Spleen (tissue), 11 donors: ENCODE measurements around the gene AGAP2. TPM values are rescaled to one million over a fixed set of nuclear protein-coding genes. Genes with fewer than 3 reads are reported as not detected.
A peak's percentile ranks its signal among the peaks of the same experiment; 100 is the strongest.

Experiments
- DNase-seq: peaks from one replicate; pipeline ENCODE4 v3.0.0-alpha.2; 2020
- H3K27ac ChIP-seq, 8 donors: fragments of 200-600 bp; sonication (generic) in 7 of 8; 1 replicate in 4 of 8; 2 replicates in 4 of 8; pipeline versions ENCODE4 v1.5.0 to v1.8.0; 2016 to 2021; ENCODE audit warnings: inconsistent platforms in 4 of 8, mild to moderate bottlenecking in 4 of 8, moderate library complexity in 1 of 8
- H3K27me3 ChIP-seq, 7 donors: fragments of 200-600 bp; sonication (generic) in 6 of 7; replicated peaks in 1 of 7; 1 replicate in 4 of 7; 2 replicates in 3 of 7; pipeline versions ENCODE4 v1.5.0 to v1.8.0; 2016 to 2021; ENCODE audit warnings: inconsistent platforms in 3 of 7, mild to moderate bottlenecking in 1 of 7
- H3K36me3 ChIP-seq, 6 donors: fragments of 200-600 bp; sonication (generic) in 5 of 6; 1 replicate in 4 of 6; 2 replicates in 2 of 6; pipeline versions ENCODE4 v1.5.0 to v1.8.0; 2016 to 2021; ENCODE audit warnings: inconsistent platforms in 2 of 6
- H3K4me1 ChIP-seq, 6 donors: fragments of 200-600 bp; sonication (generic) in 5 of 6; 1 replicate in 3 of 6; 2 replicates in 3 of 6; pipeline versions ENCODE4 v1.5.0 to v1.8.0; 2016 to 2021; ENCODE audit warnings: inconsistent platforms in 3 of 6
- H3K4me3 ChIP-seq, 8 donors: fragments of 200-600 bp; sonication (generic) in 7 of 8; 1 replicate in 4 of 8; 2 replicates in 4 of 8; pipeline versions ENCODE4 v1.5.0 to v1.8.0; 2016 to 2021; ENCODE audit warnings: inconsistent platforms in 4 of 8, mild to moderate bottlenecking in 4 of 8, moderate library complexity in 2 of 8
- H3K9me3 ChIP-seq, 8 donors: fragments of 200-600 bp; sonication (generic) in 7 of 8; 1 replicate in 4 of 8; 2 replicates in 4 of 8; pipeline versions ENCODE4 v1.5.0 to v1.8.0; 2016 to 2021; ENCODE audit warnings: inconsistent platforms in 4 of 8
- CTCF ChIP-seq, 11 experiments: fragments of 200-600 bp in 7 of 11; fragments of 450-650 bp in 4 of 11; sonication (generic) in 4 of 11; IDR thresholded peaks in 8 of 11; conservative IDR thresholded peaks in 3 of 11; 1 replicate in 7 of 11; 2 replicates in 4 of 11; pipeline versions ENCODE4 v1.4.0 to v1.8.0; 2016 to 2021; ENCODE audit warnings: antibody characterized with exemption in 11 of 11, inconsistent platforms in 4 of 11, mild to moderate bottlenecking in 1 of 11
- POLR2A ChIP-seq, 3 donors: fragments of 450-650 bp; IDR thresholded peaks; one replicate each; pipeline ENCODE4 v1.5.1; 2017; ENCODE audit warnings: antibody characterized with exemption in 3 of 3, mild to moderate bottlenecking in 1 of 3
- POLR2AphosphoS5 ChIP-seq, 3 donors: sonication (generic); formaldehyde crosslinking; IDR thresholded peaks; one replicate each; pipeline ENCODE4 v1.5.1; 2017; ENCODE audit warnings: antibody characterized with exemption in 3 of 3
- WGBS, 5 donors: extraction: QIAGEN DNeasy Blood & Tissue Kit in 3 of 5; methylation state at CpG; one replicate each; pipeline versions ENCODE4 v1.1.5 to v1.1.7; 2013 to 2018; 5-methylcytosine and 5-hydroxymethylcytosine counted together
- intact Hi-C: fragments of 100-400 bp; cut with DNase I; formaldehyde crosslinking; loops from one replicate; pipeline ENCODE4 v1.15.0; 2023; ENCODE audit warnings: low total_unique reads
- polyA plus RNA-seq, 3 donors: library from polyadenylated mRNA; stranded (reverse); fragments of 200-250 nt; gene quantifications; one replicate each; pipeline ENCODE4 v1.2.1, GENCODE V29; 2013
- total RNA-seq, 7 donors: library from RNA; depleted of rRNA in 3 of 7; stranded (reverse); fragments of >200 nt in 3 of 7; fragmentation: NEBNext Ultra II Directional in 4 of 7; extraction: Animal tissue kit (Norgen Biotek cat#: 25700) in 4 of 7; gene quantifications; one replicate each; pipeline versions ENCODE4 v1.1.0 to v1.2.1, GENCODE V29; 2016 to 2021
- donor health status: healthy with polysubstance abuse.
- donor health status: DM: no; HTN: no; CAD: no; lungs with moderate emphysema.
- donor health status: DM: no; HTN: no; CAD: no.
- donor health status: Bipolar disorder and iron deficiency.
- donor health status: healthy.
- donor health status: DM: no; HTN: no; CAD: no.
- donor health status: DM: yes; HTN: yes; CAD: no.

AGAP2 gene
- total and polyA plus RNA-seq, 10 donors = 5.5 to 21.8 (median 19.2) TPM

GRCh38 chr12:57727758-57728395 is 10.7 kb downstream of the AGAP2 start:
- no peak overlapping the region for H3K27ac ChIP-seq
- WGBS, 5 donors = 71 to 83% (median 75%) methylated on average over 21 of the region's 21 CpGs
- TF ChIP-seq CTCF (IDR thresholded peaks at IDR 0.05 in 8 of 11, conservative IDR thresholded peaks at IDR 0.05 in 3 of 11) (no peak), POLR2A (IDR thresholded peaks at IDR 0.05) (no peak)
- peaks cover 0 to 73% (median 60%) of the 10 kb centered on the region in 6 donors for H3K36me3 ChIP-seq
- no peak for DNase-seq
- peaks cover 0 to 24% (median 7%) of the 10 kb centered on the region in 6 donors for H3K4me1 ChIP-seq
- no peaks in the 10 kb centered on the region for H3K9me3 ChIP-seq
- intact Hi-C loops = no loop called here
- peaks cover 0 to 6% (median 0%) of the 10 kb centered on the region in 7 donors for H3K27me3 ChIP-seq
- H3K4me3 ChIP-seq = peak overlapping the region in 1 of 8 donors; percentile 76

GRCh38 chr12:57726884-57727757 is 11.4 kb downstream of the AGAP2 start:
- H3K9me3 ChIP-seq = no peaks in the 10 kb centered on the region
- no peak for TF ChIP-seq POLR2A (IDR thresholded peaks at IDR 0.05)
- TF ChIP-seq CTCF (IDR thresholded peaks at IDR 0.05 in 8 of 11, conservative IDR thresholded peaks at IDR 0.05 in 3 of 11) = peak in 3 of 11 experiments; percentile 21 to 32 (median 27)
- TF ChIP-seq POLR2AphosphoS5 (IDR thresholded peaks at IDR 0.05) = peak; percentile 24 to 74 (median 27)
- H3K36me3 ChIP-seq = peaks cover 0 to 67% (median 53%) of the 10 kb centered on the region in 6 donors
- intact Hi-C loops = no loop called here
- H3K27ac ChIP-seq = peak overlapping the region in 6 of 8 donors; percentile 51 to 79 (median 64)
- no peaks in the 10 kb centered on the region for H3K27me3 ChIP-seq
- peak overlapping the region; percentile 42 to 76 (median 48) for H3K4me3 ChIP-seq
- DNase-seq = no peak
- peaks cover 0 to 24% (median 7%) of the 10 kb centered on the region in 6 donors for H3K4me1 ChIP-seq
- 65 to 79% (median 68%) methylated on average over 60 to 76 of the region's 76 CpGs for whole genome bisulfite sequencing, 5 donors

- Histone ChIP-seq H3K27me3 (no peaks in the 10 kb centered on the region), H3K4me1 (peaks cover 0 to 24% (median 7%) of the 10 kb centered on the region in 6 donors), H3K36me3 (peaks cover 0 to 67% (median 54%) of the 10 kb centered on the region in 6 donors), H3K4me3 (peak overlapping the region; percentile 42 to 76 (median 48)), H3K27ac (peak overlapping the region in 7 of 8 donors; percentile 22 to 79 (median 62)), H3K9me3 (no peaks in the 10 kb centered on the region)
- intact Hi-C loops = no loop called here
- peak; percentile 87 for DNase-seq
- TF ChIP-seq CTCF (IDR thresholded peaks at IDR 0.05 in 8 of 11, conservative IDR thresholded peaks at IDR 0.05 in 3 of 11) (peak; percentile 24 to 71 (median 58)), POLR2A (IDR thresholded peaks at IDR 0.05) (no peak), POLR2AphosphoS5 (IDR thresholded peaks at IDR 0.05) (peak; percentile 27 to 53 (median 28))
- 37 to 82% (median 66%) methylated on average over 50 to 79 of the region's 79 CpGs for WGBS, 5 donors
Measured at GRCh38 chr12:57726151-57726883, 12.2 kb downstream of the AGAP2 start.
